Gastrocnemius medialis (tissue), 4 donors: ENCODE data around the gene AGXT2. TPM values are rescaled to one million over a fixed set of nuclear protein-coding genes. Genes with fewer than 3 reads are reported as not detected.
A peak's percentile ranks its signal among the peaks of the same experiment; 100 is the strongest.

Experiments used
- ATAC-seq, 2 donors: fragments of 150-250 bp; one replicate each; pipeline ENCODE4 v1.9.1; 2016
- DNase-seq, 2 donors: peaks; one replicate each; pipeline ENCODE4 v3.0.0-alpha.2; 2019
- H3K27ac ChIP-seq, 4 donors: fragments of 200-600 bp; sonication (generic); 1 replicate in 1 of 4; 2 replicates in 3 of 4; pipeline ENCODE4 v1.5.1; 2016 to 2018; ENCODE audit warnings: mild to moderate bottlenecking in 2 of 4, moderate library complexity in 1 of 4
- H3K27me3 ChIP-seq, 3 donors: fragments of 200-600 bp; sonication (generic) in 2 of 3; 1 replicate in 1 of 3; 2 replicates in 2 of 3; pipeline versions ENCODE4 v1.5.1 to v1.6.0; 2016 to 2019; ENCODE audit warnings: mild to moderate bottlenecking in 1 of 3, moderate library complexity in 1 of 3
- H3K36me3 ChIP-seq, 2 donors: fragments of 200-600 bp; sonication (generic) in 1 of 2; one replicate each; pipeline ENCODE4 v1.5.1; 2017 to 2018
- H3K4me1 ChIP-seq, 2 donors: fragments of 200-600 bp; sonication (generic) in 1 of 2; one replicate each; pipeline ENCODE4 v1.5.1; 2016 to 2017; ENCODE audit warnings: mild to moderate bottlenecking in 2 of 2
- H3K4me3 ChIP-seq, 4 donors: fragments of 200-600 bp; sonication (generic) in 3 of 4; 1 replicate in 1 of 4; 2 replicates in 3 of 4; pipeline ENCODE4 v1.5.1; 2016 to 2019; ENCODE audit warnings: mild to moderate bottlenecking in 2 of 4
- H3K9me3 ChIP-seq, 3 donors: fragments of 200-600 bp; sonication (generic) in 2 of 3; 1 replicate in 1 of 3; 2 replicates in 2 of 3; pipeline ENCODE4 v1.5.1; 2016 to 2019
- POLR2A ChIP-seq, 2 donors: fragments of 450-650 bp; IDR thresholded peaks; one replicate each; pipeline ENCODE4 v1.6.1; 2017; ENCODE audit warnings: antibody characterized with exemption in 2 of 2, mild to moderate bottlenecking in 2 of 2, moderate library complexity in 2 of 2
- in situ Hi-C, 4 donors: fragments of 200-750 bp; cut with MboI; loops; one replicate each; pipeline versions ENCODE4 v1.15.0 to v1.8.0; 2017; ENCODE audit warnings: low sequenced_read_pairs in 4 of 4
- intact Hi-C: fragments of 100-400 bp; cut with DNase I; formaldehyde crosslinking; loops from one replicate; pipeline ENCODE4 v1.15.1; 2023; ENCODE audit warnings: low total_unique reads
- total RNA-seq, 4 donors: library from RNA; depleted of rRNA; stranded (reverse); fragments of >200 nt; gene quantifications; one replicate each; pipeline versions ENCODE4 v1.1.0 to v1.2.3, GENCODE V29; 2016
- TF ChIP-seq, protein P1 (sequence below), 5 experiments: fragments of 450-650 bp in 3 of 5; fragments of 200-600 bp in 2 of 5; sonication (generic) in 2 of 5; IDR thresholded peaks in 4 of 5; conservative IDR thresholded peaks in 1 of 5; 1 replicate in 4 of 5; 2 replicates in 1 of 5; pipeline ENCODE4 v1.5.1; 2016 to 2019; ENCODE audit warnings: antibody characterized with exemption in 5 of 5, mild to moderate bottlenecking in 3 of 5, moderate library complexity in 3 of 5

AGXT2 gene
- total RNA-seq, 4 donors from 2014 or later, result 0.20 TPM; not detected in 2

DNA sequence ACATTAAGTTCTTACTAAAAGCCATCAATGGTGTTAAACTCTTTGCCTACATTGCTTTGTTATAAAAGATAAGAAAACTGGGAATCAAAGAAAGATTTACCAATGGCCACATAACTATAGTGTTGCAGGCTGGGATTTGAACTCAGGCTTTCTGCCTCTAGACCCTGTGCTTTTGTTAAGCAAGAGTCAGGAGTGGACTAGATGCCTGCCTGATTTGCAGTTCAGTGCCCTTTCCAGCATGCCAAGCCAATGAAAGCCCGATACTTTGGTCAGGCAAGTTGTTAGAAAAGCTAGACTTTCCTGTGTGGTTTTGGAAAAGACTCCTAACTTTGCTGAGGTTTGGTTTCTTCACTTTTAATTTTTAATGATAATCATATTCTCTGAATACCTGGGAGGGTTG is 21.4 kb upstream of the AGXT2 start:
- no peak overlapping the region for H3K27ac ChIP-seq
- intact Hi-C loops (no loop called here), in situ Hi-C loops (no loop called here)
- no peaks in the 10 kb centered on the region for H3K9me3 ChIP-seq
- H3K36me3 ChIP-seq, result no peaks in the 10 kb centered on the region
- no peak for DNase-seq
- H3K4me3 ChIP-seq, result no peak overlapping the region
- no peaks in the 10 kb centered on the region for H3K4me1 ChIP-seq
- TF ChIP-seq, protein P1, sequence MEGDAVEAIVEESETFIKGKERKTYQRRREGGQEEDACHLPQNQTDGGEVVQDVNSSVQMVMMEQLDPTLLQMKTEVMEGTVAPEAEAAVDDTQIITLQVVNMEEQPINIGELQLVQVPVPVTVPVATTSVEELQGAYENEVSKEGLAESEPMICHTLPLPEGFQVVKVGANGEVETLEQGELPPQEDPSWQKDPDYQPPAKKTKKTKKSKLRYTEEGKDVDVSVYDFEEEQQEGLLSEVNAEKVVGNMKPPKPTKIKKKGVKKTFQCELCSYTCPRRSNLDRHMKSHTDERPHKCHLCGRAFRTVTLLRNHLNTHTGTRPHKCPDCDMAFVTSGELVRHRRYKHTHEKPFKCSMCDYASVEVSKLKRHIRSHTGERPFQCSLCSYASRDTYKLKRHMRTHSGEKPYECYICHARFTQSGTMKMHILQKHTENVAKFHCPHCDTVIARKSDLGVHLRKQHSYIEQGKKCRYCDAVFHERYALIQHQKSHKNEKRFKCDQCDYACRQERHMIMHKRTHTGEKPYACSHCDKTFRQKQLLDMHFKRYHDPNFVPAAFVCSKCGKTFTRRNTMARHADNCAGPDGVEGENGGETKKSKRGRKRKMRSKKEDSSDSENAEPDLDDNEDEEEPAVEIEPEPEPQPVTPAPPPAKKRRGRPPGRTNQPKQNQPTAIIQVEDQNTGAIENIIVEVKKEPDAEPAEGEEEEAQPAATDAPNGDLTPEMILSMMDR (IDR thresholded peaks at IDR 0.05 in 4 of 5, conservative IDR thresholded peaks at IDR 0.05 in 1 of 5), result no peak
- no peak for TF ChIP-seq POLR2A (IDR thresholded peaks at IDR 0.05)
- ATAC-seq, result no peak
- H3K27me3 ChIP-seq, result no peaks in the 10 kb centered on the region

DNA sequence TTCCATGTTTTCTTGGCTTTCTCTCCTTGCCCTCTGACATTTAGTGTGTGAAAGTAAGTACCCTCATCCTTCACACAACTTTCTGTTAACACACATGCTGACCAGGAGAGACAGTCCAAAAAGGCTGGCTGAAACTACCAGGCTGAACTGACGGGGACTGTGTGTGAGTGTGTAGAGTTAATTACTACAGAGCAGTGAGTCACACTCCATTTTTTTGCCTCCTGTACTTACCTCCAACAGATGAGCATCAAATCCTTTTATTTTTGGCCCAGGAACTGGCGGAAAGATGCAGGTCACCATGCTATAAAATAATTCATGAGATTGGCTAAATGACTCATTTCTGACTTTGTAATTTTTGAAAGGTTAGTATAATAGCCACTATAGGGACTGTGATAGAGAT is 20.2 kb upstream of the AGXT2 start:
- ATAC-seq, result no peak
- H3K36me3 ChIP-seq, result no peaks in the 10 kb centered on the region
- DNase-seq, result no peak
- no peaks in the 10 kb centered on the region for H3K27me3 ChIP-seq
- in situ Hi-C loops, result no loop called here
- no peak for TF ChIP-seq POLR2A (IDR thresholded peaks at IDR 0.05)
- TF ChIP-seq, protein P1 (IDR thresholded peaks at IDR 0.05 in 4 of 5, conservative IDR thresholded peaks at IDR 0.05 in 1 of 5), result no peak
- H3K27ac ChIP-seq, result no peak overlapping the region
- H3K4me1 ChIP-seq, result no peaks in the 10 kb centered on the region
- intact Hi-C loops, result no loop called here
- no peak overlapping the region for H3K4me3 ChIP-seq
- H3K9me3 ChIP-seq, result no peaks in the 10 kb centered on the region

DNA sequence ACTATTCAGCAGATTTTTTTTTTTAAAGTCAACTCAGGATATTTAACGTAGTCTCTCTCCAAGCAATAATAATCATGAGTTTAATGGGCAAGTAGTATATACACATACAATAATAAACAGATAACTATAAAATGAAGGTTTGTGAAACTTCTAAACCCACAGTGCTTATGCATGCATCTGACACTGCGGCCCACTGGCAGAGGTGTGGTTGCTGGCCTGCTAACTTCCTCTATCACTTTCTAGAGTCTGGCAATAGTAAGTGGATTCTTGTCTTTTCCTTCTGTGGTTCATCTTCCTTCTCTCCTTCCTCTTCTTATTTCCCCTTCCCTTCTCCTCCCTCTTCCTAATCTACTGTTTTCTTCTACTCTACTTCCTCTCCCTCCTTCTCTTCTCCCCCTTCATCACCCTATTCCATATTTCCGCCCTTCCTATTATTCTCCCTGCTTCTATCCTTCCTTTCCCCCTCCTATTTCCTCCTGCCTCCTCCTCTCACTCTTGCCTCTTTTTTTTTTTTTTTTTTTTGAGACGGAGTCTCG is 18.6 kb upstream of the AGXT2 start:
- Histone ChIP-seq H3K4me1 (no peaks in the 10 kb centered on the region), H3K36me3 (no peaks in the 10 kb centered on the region), H3K27me3 (no peaks in the 10 kb centered on the region), H3K27ac (no peak overlapping the region), H3K4me3 (no peak overlapping the region), H3K9me3 (no peaks in the 10 kb centered on the region)
- in situ Hi-C loops (no loop called here), intact Hi-C loops (no loop called here)
- TF ChIP-seq POLR2A (IDR thresholded peaks at IDR 0.05), result no peak
- TF ChIP-seq, protein P1 (IDR thresholded peaks at IDR 0.05 in 4 of 5, conservative IDR thresholded peaks at IDR 0.05 in 1 of 5), result no peak
- ATAC-seq (no peak), DNase-seq (no peak)

DNA sequence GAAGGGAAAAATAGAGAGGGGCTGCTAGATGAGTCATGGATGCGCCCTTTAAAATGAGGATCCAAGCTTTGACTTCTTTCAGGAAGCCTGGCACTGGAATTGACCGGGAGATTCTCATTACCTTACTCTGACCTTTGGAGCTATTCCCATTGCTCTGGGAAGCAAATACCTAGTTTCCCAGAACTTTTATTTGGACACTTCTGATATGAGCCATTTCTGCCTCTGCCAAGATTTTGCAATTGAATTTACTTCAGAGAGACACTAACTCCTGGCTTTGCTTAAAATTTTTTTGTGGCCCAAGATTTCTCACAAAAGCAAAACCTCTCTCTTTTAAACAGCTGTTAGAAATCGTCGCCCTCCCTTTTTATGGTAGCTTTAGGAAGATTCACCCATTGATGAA is 15.7 kb upstream of the AGXT2 start:
- no peaks in the 10 kb centered on the region for H3K4me1 ChIP-seq
- H3K27ac ChIP-seq, result no peak overlapping the region
- intact Hi-C loops, result no loop called here
- H3K4me3 ChIP-seq, result no peak overlapping the region
- DNase-seq (no peak), ATAC-seq (peak; percentile 33 to 76)
- H3K27me3 ChIP-seq, result no peaks in the 10 kb centered on the region
- H3K36me3 ChIP-seq, result no peaks in the 10 kb centered on the region
- TF ChIP-seq, protein P1 (IDR thresholded peaks at IDR 0.05 in 4 of 5, conservative IDR thresholded peaks at IDR 0.05 in 1 of 5), result no peak
- no peak for TF ChIP-seq POLR2A (IDR thresholded peaks at IDR 0.05)
- in situ Hi-C loops, result no loop called here
- no peaks in the 10 kb centered on the region for H3K9me3 ChIP-seq

DNA sequence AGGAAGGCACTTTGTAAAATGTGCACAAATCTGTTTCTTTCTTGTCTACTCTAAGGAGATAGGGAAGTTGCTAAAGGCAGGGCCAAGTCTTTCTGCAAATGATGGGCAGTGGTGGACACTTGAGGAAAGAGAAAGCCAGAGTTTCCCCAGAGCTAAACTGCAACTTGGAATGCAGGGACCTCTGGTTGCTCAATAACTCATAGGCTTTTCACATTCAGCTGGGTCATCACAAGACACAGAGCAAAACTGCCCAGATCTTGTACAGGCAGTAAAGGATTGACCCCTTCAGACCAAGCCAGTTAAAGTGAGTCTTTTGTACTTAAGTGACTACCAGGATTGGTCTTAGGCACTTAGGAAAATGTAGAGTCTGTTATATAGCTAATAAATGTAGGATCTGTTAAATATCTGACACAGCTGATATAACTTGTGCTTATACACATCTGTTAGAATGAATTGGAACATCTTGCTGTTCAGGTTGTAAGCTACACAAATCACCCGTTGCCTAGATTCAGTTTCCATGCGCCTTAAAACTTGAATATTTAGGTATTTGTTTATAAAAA is 13.5 kb upstream of the AGXT2 start:
- no peaks in the 10 kb centered on the region for H3K27me3 ChIP-seq
- H3K27ac ChIP-seq, result no peak overlapping the region
- intact Hi-C loops, result no loop called here
- DNase-seq, result peak; percentile 4 to 23
- H3K4me1 ChIP-seq, result no peaks in the 10 kb centered on the region
- peak; percentile 52 to 68 for ATAC-seq
- no peak overlapping the region for H3K4me3 ChIP-seq
- no peak for TF ChIP-seq POLR2A (IDR thresholded peaks at IDR 0.05)
- TF ChIP-seq, protein P1 (IDR thresholded peaks at IDR 0.05 in 4 of 5, conservative IDR thresholded peaks at IDR 0.05 in 1 of 5), result no peak
- in situ Hi-C loops, result no loop called here
- no peaks in the 10 kb centered on the region for H3K36me3 ChIP-seq
- H3K9me3 ChIP-seq, result no peaks in the 10 kb centered on the region
